ENCODE data around the gene VAMP7. TPM values are rescaled to one million over a fixed set of nuclear protein-coding genes. Genes with fewer than 3 reads are reported as not detected.
"Not testable (repeated sequence)": the region's sequence is repeated elsewhere in the genome, so short reads cannot be mapped to it uniquely, and the experiment has no call there.

The VAMP7 gene
- total RNA-seq, 1 experiment from 2014 or later = 78.4 TPM

- H3K4me3 ChIP-seq (ENCODE audit: low read depth in 2 of 2, low read length in 2 of 2); intact Hi-C loops (cut with micrococcal nuclease; ENCODE audit: unreplicated experiment); DNase-seq (ENCODE audit: low read depth, low spot score); POLR2A ChIA-PET; ATAC-seq; in situ Hi-C loops (cut with HindIII; ENCODE audit: low pct_unique_long_range_greater_than_20kb, low sequenced_read_pairs); H3K36me3 ChIP-seq (ENCODE audit: control insufficient read depth, insufficient read depth, low read length); H3K4me1 ChIP-seq (ENCODE audit: control insufficient read depth, insufficient read depth, low read length); CTCF ChIA-PET; H3K27ac ChIP-seq (ENCODE audit: low read length); BruUV-seq (replicated peaks); H3K27me3 ChIP-seq (ENCODE audit: control insufficient read depth, insufficient read depth, low read length): not testable (repeated sequence)
- peaks cover 15% of the 10 kb centered on the region; the same call in 1 of the 2 replicates for H3K9me3 ChIP-seq (ENCODE audit: control insufficient read depth, insufficient read depth, low read depth, low read length)
Observed at GRCh38 chrX:155930852-155931618, 49.9 kb downstream of the VAMP7 start.

GRCh38 chrX:155938132-155938531, 57.0 kb downstream of the VAMP7 start:
- intact Hi-C loops (cut with micrococcal nuclease; ENCODE audit: unreplicated experiment) (no loop called here), in situ Hi-C loops (cut with HindIII; ENCODE audit: low pct_unique_long_range_greater_than_20kb, low sequenced_read_pairs) (no loop called here)
- Histone ChIP-seq H3K4me3 (ENCODE audit: low read depth in 2 of 2, low read length in 2 of 2) (no peak overlapping the region), H3K9me3 (ENCODE audit: control insufficient read depth, insufficient read depth, low read depth, low read length) (no peaks in the 10 kb centered on the region), H3K27ac (ENCODE audit: low read length) (no peak overlapping the region), H3K4me1 (ENCODE audit: control insufficient read depth, insufficient read depth, low read length) (no peaks in the 10 kb centered on the region), H3K36me3 (ENCODE audit: control insufficient read depth, insufficient read depth, low read length) (no peaks in the 10 kb centered on the region; the same call in 1 of the 2 replicates), H3K27me3 (ENCODE audit: control insufficient read depth, insufficient read depth, low read length) (no peaks in the 10 kb centered on the region)
- BruUV-seq (replicated peaks) = no TSS peak
- ATAC-seq (no peak), DNase-seq (ENCODE audit: low read depth, low spot score) (no peak)
- POLR2A ChIA-PET = no interaction called here
- no peak for TF ChIP-seq POLR2AphosphoS5 (IDR thresholded peaks at IDR 0.05; ENCODE audit: low read depth, low read length)
- no peak for TF ChIP-seq CTCF (IDR thresholded peaks at IDR 0.05)
- no peak for TF ChIP-seq REST (IDR thresholded peaks at IDR 0.05; ENCODE audit: insufficient read depth in 1 of 2, low read depth in 2 of 2, low read length in 1 of 2)
- no peak for TF ChIP-seq SIN3A (IDR thresholded peaks at IDR 0.05; ENCODE audit: borderline replicate concordance, insufficient read depth, low read depth, low read length)
- TF ChIP-seq TCF7L2 (IDR thresholded peaks at IDR 0.05; ENCODE audit: low read depth, low read length) = no peak
- CTCF ChIA-PET = no interaction called here

GRCh38 chrX:155949098-155949497, 68.0 kb downstream of the VAMP7 start:
- intact Hi-C loops (cut with micrococcal nuclease; ENCODE audit: unreplicated experiment) = no loop called here
- no peak for TF ChIP-seq POLR2AphosphoS5 (IDR thresholded peaks at IDR 0.05; ENCODE audit: low read depth, low read length)
- no peak for TF ChIP-seq REST (IDR thresholded peaks at IDR 0.05; ENCODE audit: insufficient read depth in 1 of 2, low read depth in 2 of 2, low read length in 1 of 2)
- no peak for TF ChIP-seq TCF7L2 (IDR thresholded peaks at IDR 0.05; ENCODE audit: low read depth, low read length)
- no peak for TF ChIP-seq SIN3A (IDR thresholded peaks at IDR 0.05; ENCODE audit: borderline replicate concordance, insufficient read depth, low read depth, low read length)
- TF ChIP-seq CTCF (IDR thresholded peaks at IDR 0.05) = no peak
- CTCF ChIA-PET = no interaction called here
- Histone ChIP-seq H3K9me3 (ENCODE audit: control insufficient read depth, insufficient read depth, low read depth, low read length) (no peaks in the 10 kb centered on the region), H3K4me1 (ENCODE audit: control insufficient read depth, insufficient read depth, low read length) (no peaks in the 10 kb centered on the region), H3K36me3 (ENCODE audit: control insufficient read depth, insufficient read depth, low read length) (no peaks in the 10 kb centered on the region; the same call in 1 of the 2 replicates), H3K4me3 (ENCODE audit: low read depth in 2 of 2, low read length in 2 of 2) (no peak overlapping the region), H3K27me3 (ENCODE audit: control insufficient read depth, insufficient read depth, low read length) (no peaks in the 10 kb centered on the region), H3K27ac (ENCODE audit: low read length) (no peak overlapping the region)
- POLR2A ChIA-PET = no interaction called here
- DNase-seq (ENCODE audit: low read depth, low spot score) = no peak
- no peak for ATAC-seq
- BruUV-seq (replicated peaks) = no TSS peak
- in situ Hi-C loops (cut with HindIII; ENCODE audit: low pct_unique_long_range_greater_than_20kb, low sequenced_read_pairs) = no loop called here

Data from Panc1 (cell line).